Measurements from ENCODE around the gene POLR3A. TPM values are rescaled to one million over a fixed set of nuclear protein-coding genes. Genes with fewer than 3 reads are reported as not detected.
A peak's percentile ranks its signal among the peaks of the same experiment; 100 is the strongest.
"Not testable (repeated sequence)": the region's sequence is repeated elsewhere in the genome, so short reads cannot be mapped to it uniquely, and the experiment has no call there.

POLR3A gene
- 10.5 and 17.5 TPM in 2 replicates for total RNA-seq (ENCODE audit: low replicate concordance)

DNA sequence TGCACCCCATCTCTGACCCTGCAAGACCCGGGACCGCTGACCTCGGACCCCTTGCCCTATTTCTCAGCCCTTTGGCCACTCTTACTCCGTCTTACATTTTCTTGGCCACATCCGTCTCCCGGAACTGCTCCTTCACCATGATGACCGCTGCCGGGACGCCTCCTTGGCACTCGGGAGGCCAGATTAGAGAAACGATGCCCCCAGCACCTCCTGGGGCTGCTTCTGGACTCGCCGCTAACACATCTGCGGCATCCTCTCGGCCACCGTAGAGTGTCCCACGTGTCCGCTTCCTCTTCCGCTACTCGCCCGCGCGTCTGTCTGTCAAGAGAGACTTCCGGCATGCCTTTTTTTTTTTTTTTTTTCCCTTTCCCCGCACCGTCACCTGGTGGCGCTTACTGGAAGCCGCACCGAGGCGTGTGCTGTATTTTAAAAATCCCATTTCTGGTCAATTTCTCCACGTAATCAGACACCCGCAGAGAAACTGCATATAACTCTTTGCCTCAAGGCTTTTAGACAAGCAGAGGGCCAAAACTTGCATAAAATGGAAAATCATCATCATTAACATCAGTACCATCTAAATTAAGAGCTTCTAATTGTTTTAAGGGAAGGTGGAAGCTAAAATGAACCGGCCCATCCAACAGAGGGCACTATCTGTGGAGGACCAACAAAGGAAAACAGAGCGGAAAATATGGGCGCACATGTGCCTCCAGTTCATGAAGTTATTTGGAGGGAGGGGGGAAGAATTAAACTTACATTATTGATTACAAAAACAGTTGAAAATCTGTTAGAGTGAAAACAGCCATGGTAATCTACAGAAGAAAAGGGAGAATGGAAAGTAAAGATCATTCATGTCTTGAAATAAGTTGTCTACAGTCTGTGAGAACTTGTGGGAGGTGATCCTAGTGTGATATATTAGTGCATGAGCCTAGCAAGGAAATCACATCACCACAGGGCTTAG, at the start of gene POLR3A:
Gene POLR3A (minus strand): TSS at position 247 of the 958 bp plus-strand sequence. CDS start 108 bp downstream, at position 139.
- TF ChIP-seq CTCF (IDR thresholded peaks at IDR 0.05; ENCODE audit: insufficient read depth, low read length) = peak; percentile 74
- DNase-seq (ENCODE audit: low read depth) = peak; percentile 99

DNA sequence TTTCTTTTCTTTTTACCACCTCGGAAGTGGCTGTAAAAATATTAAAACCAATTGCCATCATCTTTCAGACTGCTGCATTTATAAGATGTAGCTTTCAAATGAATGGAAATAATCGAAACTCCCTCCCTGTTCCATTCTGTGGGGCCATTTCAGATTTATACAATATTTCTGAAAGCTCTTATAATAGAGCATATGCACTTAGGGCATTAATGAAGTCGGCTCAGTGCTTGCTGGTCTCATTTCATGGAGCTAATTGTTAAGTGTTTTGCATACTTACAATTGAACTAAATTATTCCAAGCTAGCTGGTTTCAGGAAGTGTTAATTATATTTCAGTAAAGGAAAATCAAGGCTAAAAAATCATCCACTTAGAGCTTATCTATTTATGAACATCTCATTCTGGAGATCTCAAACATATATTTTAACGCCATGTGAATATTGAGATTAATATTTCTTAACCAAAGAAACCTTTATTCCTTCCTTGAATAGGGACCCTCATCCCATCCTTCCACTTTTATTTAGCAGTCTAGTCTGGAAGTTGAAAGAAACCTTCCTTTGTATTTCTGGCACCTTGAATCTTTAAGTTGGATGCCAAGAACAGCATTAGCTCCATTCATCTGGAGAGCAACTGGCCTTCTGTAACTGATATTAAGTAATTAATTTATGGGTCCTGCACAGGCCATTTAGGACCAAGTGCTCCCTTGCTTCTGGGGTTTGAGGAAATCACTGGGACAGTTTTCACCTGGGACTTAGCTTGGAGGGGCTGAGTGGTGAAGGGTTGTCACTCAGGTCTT, 49.4 kb upstream of the POLR3A start:
- DNase-seq (ENCODE audit: low read depth) = no peak

More for the DNA sequence above, at the start of gene POLR3A:
- H3K4me3 ChIP-seq (ENCODE audit: low read depth, low read length) = peak within 1 kb of the TSS; percentile 100

GRCh38 chr10:78075806-78076205, 46.5 kb upstream of the POLR3A start:
- H3K4me3 ChIP-seq (ENCODE audit: low read depth, low read length) = not testable (repeated sequence)

More for the DNA sequence above, 49.4 kb upstream of the POLR3A start:
- TF ChIP-seq CTCF (IDR thresholded peaks at IDR 0.05; ENCODE audit: insufficient read depth, low read length) = no peak
- no peak overlapping the region for H3K4me3 ChIP-seq (ENCODE audit: low read depth, low read length)

DNA sequence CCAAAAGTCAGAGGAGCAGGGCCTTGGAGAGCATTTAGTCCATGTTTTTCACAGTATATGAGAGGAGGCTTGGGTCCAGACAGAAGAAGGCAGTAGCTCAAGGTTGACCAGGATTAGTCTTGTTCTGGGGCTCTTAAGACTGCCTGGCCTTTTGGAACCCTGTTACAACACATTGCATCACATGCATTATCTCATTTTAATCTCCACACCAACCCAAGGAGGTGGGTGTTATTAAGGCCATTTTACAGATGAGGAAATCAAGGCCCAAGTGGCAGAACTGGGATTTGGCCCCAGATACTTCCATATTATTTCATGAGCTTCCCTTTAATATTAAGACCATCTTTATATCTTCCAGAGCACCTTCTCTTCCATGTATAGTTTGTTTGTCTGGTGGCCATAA, 43.2 kb upstream of the POLR3A start:
- no peak overlapping the region for H3K4me3 ChIP-seq (ENCODE audit: low read depth, low read length)
- DNase-seq (ENCODE audit: low read depth) = peak; percentile 9
- no peak for TF ChIP-seq CTCF (IDR thresholded peaks at IDR 0.05; ENCODE audit: insufficient read depth, low read length)

More at GRCh38 chr10:78075806-78076205, 46.5 kb upstream of the POLR3A start:
- DNase-seq (ENCODE audit: low read depth) = not testable (repeated sequence)

DNA sequence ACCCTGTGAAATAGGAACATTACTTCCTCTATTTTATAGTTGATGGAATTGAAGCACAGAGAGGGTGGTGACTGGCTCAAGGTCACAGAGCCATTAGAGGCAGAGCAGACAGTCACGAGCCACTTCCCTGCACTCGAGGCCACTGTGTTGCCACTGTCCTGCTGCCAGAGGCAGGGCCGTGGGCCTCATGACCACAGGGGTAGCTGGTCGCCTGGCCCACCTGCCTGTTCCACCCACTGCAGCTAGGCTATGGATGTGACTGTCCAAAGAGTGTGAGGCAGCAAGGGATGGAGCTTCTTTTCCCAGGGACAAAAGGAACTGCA, 42.5 kb upstream of the POLR3A start:
- H3K4me3 ChIP-seq (ENCODE audit: low read depth, low read length) = no peak overlapping the region
- DNase-seq (ENCODE audit: low read depth) = no peak
- TF ChIP-seq CTCF (IDR thresholded peaks at IDR 0.05; ENCODE audit: insufficient read depth, low read length) = no peak

GRCh38 chr10:78071140-78071856, 42.0 kb upstream of the POLR3A start:
- no peak for DNase-seq (ENCODE audit: low read depth)
- H3K4me3 ChIP-seq (ENCODE audit: low read depth, low read length) = no peak overlapping the region
- no peak for TF ChIP-seq CTCF (IDR thresholded peaks at IDR 0.05; ENCODE audit: insufficient read depth, low read length)

Measured in fibroblast of the aortic adventitia (primary cell).